ENCODE results near the gene TMEM170A. TPM values are rescaled to one million over a fixed set of nuclear protein-coding genes. Genes with fewer than 3 reads are reported as not detected.

TMEM170A gene
- total RNA-seq, 1 experiment from 2014 or later: 34.5 TPM

DNA sequence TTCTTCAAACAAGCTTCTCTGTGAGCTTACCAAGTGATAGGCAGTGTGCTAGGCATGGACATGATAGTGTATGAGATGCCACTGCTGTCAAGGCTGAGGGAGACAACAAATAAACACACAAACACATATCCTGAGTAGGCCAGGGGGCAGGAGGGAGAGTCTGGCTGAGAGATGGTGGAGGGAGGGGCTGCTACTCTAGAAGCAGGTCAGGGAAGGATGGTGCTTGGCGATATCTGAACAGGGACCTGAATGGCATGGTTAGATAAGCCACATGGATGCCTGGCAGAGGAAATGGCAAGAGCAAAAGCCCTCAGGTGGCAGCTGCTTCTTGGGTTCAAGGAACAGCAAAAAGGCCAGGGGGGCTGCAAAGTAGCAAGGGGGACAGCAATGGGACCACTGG is 39.3 kb upstream of the TMEM170A start:
- Histone ChIP-seq H3K4me2 (ENCODE audit: low read length) (no peak overlapping the region), H3K36me3 (ENCODE audit: control insufficient read depth in 1 of 2, insufficient read depth in 2 of 2, low read length in 2 of 2) (no peaks in the 10 kb centered on the region), H3K9me2 (ENCODE audit: insufficient read depth) (no peaks in the 10 kb centered on the region), H3K27ac (ENCODE audit: low read depth, low read length) (no peak overlapping the region), H3K9ac (ENCODE audit: low read length) (no peak overlapping the region), H3K79me2 (ENCODE audit: insufficient read depth, low read length) (no peaks in the 10 kb centered on the region), H2AFZ (ENCODE audit: low read depth, low read length, poor library complexity, severe bottlenecking) (no peak overlapping the region), H3K4me3 (replicated peaks in 1 of 2; ENCODE audit: low read depth in 1 of 2, low read length in 2 of 2) (no peak overlapping the region), H3K4me1 (ENCODE audit: control insufficient read depth in 1 of 2, insufficient read depth in 2 of 2, low read length in 2 of 2) (peaks cover 13 to 26% of the 10 kb centered on the region in 2 experiments), H3K27me3 (ENCODE audit: insufficient read depth, low read length) (no peaks in the 10 kb centered on the region), H4K20me1 (ENCODE audit: insufficient read depth) (no peaks in the 10 kb centered on the region), H3K9me3 (ENCODE audit: control insufficient read depth in 1 of 2, insufficient read depth in 1 of 2, low read depth in 1 of 2, low read length in 2 of 2) (no peaks in the 10 kb centered on the region)
- RAD21 ChIA-PET (ENCODE audit: low non-redundant PET in 1 of 2, low total read pairs in 2 of 2, uncharacterized antibody in 2 of 2, unreplicated experiment in 2 of 2): no interaction called here
- CTCF ChIA-PET: no interaction called here
- TF ChIP-seq YY1 (IDR thresholded peaks at IDR 0.05; ENCODE audit: extremely low read depth, insufficient replicate concordance, low read depth, low read length) (no peak), EZH2phosphoT487 (IDR thresholded peaks at IDR 0.05; ENCODE audit: borderline replicate concordance) (no peak), SP1 (IDR thresholded peaks at IDR 0.05; ENCODE audit: low read depth) (no peak), CBX3 (IDR thresholded peaks at IDR 0.05; ENCODE audit: low read depth) (no peak), EGR1 (IDR thresholded peaks at IDR 0.05; ENCODE audit: low read depth) (no peak), SRF (IDR thresholded peaks at IDR 0.05; ENCODE audit: low read depth) (no peak), ZNF274 (IDR thresholded peaks at IDR 0.05; ENCODE audit: low read depth, low read length) (no peak), CEBPB (IDR thresholded peaks at IDR 0.05; ENCODE audit: low read depth) (no peak), ATF3 (IDR thresholded peaks at IDR 0.05) (no peak)
- TF ChIP-seq, protein P1, sequence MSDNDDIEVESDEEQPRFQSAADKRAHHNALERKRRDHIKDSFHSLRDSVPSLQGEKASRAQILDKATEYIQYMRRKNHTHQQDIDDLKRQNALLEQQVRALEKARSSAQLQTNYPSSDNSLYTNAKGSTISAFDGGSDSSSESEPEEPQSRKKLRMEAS (IDR thresholded peaks at IDR 0.05): no peak
- TF ChIP-seq, protein P2, sequence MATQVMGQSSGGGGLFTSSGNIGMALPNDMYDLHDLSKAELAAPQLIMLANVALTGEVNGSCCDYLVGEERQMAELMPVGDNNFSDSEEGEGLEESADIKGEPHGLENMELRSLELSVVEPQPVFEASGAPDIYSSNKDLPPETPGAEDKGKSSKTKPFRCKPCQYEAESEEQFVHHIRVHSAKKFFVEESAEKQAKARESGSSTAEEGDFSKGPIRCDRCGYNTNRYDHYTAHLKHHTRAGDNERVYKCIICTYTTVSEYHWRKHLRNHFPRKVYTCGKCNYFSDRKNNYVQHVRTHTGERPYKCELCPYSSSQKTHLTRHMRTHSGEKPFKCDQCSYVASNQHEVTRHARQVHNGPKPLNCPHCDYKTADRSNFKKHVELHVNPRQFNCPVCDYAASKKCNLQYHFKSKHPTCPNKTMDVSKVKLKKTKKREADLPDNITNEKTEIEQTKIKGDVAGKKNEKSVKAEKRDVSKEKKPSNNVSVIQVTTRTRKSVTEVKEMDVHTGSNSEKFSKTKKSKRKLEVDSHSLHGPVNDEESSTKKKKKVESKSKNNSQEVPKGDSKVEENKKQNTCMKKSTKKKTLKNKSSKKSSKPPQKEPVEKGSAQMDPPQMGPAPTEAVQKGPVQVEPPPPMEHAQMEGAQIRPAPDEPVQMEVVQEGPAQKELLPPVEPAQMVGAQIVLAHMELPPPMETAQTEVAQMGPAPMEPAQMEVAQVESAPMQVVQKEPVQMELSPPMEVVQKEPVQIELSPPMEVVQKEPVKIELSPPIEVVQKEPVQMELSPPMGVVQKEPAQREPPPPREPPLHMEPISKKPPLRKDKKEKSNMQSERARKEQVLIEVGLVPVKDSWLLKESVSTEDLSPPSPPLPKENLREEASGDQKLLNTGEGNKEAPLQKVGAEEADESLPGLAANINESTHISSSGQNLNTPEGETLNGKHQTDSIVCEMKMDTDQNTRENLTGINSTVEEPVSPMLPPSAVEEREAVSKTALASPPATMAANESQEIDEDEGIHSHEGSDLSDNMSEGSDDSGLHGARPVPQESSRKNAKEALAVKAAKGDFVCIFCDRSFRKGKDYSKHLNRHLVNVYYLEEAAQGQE (IDR thresholded peaks at IDR 0.05; ENCODE audit: low read depth): no peak
- POLR2A ChIA-PET: interaction anchor here (1.6 kb wide), 1 partner anchor 13 kb away, joined by 10 read pairs; no protein-coding TSS in a partner anchor
- intact Hi-C loops (cut with micrococcal nuclease): no loop called here
- ATAC-seq (no peak), DNase-seq (ENCODE audit: low read depth, low spot score) (no peak)
- no TSS peak for BruUV-seq (replicated peaks)

Measured in HCT116 (cell line).